Fibroblast of skin of back (primary cell): ENCODE results near the gene TROAP.
"Not testable (repeated sequence)": the region's sequence is repeated elsewhere in the genome, so short reads cannot be mapped to it uniquely, and the experiment has no call there.

ENCODE experiments used
- DNase-seq: peaks from one replicate; pipeline ENCODE4 v3.0.0-alpha.2; 2013

Gene TROAP

GRCh38 chr12:49294086-49294803 lies 28.8 kb upstream of the TROAP start:
- no peak for DNase-seq

DNA sequence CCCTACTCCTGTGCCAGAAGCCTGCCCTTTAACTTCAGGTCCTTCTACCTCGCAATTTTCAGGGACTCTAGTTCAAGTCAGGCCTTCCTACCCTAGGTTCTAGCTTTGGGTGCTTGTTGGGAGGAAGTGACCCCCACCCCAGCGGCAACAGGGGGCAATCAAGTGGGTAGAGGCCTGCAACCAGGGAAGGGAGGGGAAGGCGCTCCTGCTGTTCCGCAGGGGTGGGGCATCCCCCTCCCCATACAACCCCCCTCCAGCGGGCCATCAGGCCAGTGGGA lies 28.3 kb upstream of the TROAP start:
- DNase-seq: no peak

- DNase-seq: no peak
Observed at GRCh38 chr12:49295082-49295936, 27.7 kb upstream of the TROAP start, which contains the start of gene PRPH. Gene PRPH (plus strand): TSS chr12:49295147. CDS start chr12:49295201, 54 bp downstream.

- no peak for DNase-seq
Observed at GRCh38 chr12:49296034-49296835, 26.8 kb upstream of the TROAP start.

GRCh38 chr12:49296836-49297694 lies 26.0 kb upstream of the TROAP start:
- no peak for DNase-seq

DNA sequence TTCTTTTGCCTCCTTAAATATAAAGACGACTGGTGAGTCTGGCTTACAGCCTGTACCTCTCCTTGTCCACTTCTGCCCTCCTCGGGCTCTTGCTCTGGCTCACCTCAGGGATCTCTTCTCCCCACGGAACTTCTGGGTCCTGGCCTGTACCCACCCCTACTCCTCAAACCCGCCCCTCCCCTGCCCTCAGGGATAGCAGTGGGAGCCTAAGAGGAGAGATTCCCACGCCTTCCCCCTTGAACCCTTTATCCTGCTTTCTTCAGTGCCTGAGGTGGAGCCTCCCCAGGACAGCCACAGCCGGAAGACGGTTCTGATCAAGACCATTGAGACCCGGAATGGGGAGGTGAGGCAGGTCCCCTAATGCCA lies 25.4 kb upstream of the TROAP start:
- no peak for DNase-seq

- no peak for DNase-seq
Observed at GRCh38 chr12:49298160-49298559, 24.9 kb upstream of the TROAP start.

GRCh38 chr12:49301760-49302159 lies 21.3 kb upstream of the TROAP start:
- DNase-seq: no peak

DNA sequence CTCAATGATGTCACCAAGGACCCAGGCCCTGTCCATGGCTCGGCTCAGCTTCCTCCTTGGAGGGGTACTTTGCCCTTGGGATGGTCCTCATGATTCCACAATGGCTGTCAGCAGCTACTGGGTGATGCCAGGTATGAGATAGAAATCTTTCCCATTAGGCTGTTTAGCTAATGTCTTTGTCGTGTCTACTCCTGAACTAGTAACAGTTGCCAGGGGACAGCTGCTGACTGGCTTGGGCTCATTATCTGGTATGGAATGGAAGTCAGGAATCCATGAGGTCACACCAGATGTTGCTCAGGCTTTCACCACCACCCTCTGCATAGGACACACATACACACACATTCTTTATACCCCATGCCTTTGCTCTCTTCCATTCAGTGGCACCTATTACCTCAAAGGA lies 18.9 kb upstream of the TROAP start:
- peak; percentile 45 for DNase-seq

- DNase-seq: no peak
Observed at GRCh38 chr12:49305762-49306510, 17.1 kb upstream of the TROAP start.

DNA sequence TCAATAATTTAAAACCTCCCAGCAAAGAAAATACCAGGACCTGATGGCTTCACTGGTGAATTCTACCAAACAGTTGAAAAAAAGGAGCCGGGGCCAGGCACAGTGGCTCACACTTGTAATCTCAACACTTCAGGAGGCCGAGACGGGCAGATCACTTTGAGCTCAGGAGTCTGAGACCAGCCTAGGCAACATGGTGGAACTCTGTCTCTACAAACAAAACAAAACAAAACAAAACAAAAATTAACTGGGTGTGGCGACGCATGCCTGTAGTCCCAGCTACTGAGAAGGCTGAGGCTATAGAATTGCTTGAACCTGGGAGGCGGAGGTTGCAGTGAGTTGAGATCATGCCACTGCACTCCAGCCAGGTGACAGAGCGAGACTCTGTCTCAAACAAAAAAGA lies 13.7 kb upstream of the TROAP start:
- no peak for DNase-seq

DNA sequence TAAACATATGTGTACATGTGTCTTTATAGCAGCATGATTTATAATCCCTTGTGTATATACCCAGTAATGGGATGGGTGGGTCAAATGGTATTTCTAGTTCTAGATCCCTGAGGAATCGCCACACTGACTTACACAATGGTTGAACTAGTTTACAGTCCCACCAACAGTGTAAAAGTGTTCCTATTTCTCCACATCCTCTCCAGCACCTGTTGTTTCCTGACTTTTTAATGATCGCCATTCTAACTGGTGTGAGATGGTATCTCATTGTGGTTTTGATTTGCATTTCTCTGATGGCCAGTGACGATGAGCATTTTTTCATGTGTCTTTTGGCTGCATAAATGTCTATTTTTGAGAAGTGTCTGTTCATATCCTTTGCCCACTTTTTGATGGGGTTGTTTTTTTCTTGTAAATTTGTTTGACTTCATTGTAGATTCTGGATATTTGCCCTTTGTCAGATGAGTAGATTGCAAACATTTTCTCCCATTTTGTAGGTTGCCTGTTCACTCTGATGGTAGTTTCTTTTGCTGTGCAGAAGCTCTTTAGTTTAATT lies 12.5 kb upstream of the TROAP start:
- not testable (repeated sequence) for DNase-seq

DNA sequence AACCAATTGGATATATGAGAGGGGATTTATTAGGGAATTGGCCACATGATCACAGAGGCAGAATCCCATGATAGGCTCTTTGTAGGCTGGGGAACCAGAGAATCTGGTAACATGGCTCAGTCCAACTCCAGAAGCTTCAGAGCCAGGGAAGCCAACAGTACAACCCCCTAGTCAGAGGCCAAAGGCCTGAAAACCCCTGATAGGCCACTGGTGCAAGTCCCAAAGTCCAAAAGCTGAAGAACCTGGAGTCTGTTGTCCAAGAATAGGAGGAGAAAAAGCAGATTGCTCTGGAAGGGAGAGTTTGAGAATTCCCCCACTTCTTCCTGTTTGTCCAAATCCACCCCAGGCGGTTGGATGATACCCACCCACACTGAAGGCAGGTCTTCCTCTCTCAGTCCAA lies 8.2 kb upstream of the TROAP start:
- no peak for DNase-seq

DNA sequence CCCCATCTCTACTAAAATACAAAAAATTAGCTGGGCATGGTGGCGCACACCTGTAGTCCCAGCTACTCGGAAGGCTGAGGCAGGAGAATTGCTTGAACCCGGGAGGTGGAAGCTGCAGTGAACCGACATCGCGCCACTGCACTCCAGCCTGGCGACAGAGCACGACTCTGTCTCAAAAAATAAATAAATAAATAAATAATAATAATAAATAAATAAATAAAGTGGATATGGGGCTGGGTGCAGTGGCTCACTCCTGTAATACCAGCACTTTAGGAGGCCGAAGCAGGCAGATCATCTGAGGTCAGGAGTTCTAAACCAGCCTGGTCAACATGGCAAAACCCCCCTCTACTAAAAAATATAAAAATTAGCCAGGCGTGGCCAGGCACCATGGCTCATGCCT lies 5.9 kb upstream of the TROAP start:
- not testable (repeated sequence) for DNase-seq

DNA sequence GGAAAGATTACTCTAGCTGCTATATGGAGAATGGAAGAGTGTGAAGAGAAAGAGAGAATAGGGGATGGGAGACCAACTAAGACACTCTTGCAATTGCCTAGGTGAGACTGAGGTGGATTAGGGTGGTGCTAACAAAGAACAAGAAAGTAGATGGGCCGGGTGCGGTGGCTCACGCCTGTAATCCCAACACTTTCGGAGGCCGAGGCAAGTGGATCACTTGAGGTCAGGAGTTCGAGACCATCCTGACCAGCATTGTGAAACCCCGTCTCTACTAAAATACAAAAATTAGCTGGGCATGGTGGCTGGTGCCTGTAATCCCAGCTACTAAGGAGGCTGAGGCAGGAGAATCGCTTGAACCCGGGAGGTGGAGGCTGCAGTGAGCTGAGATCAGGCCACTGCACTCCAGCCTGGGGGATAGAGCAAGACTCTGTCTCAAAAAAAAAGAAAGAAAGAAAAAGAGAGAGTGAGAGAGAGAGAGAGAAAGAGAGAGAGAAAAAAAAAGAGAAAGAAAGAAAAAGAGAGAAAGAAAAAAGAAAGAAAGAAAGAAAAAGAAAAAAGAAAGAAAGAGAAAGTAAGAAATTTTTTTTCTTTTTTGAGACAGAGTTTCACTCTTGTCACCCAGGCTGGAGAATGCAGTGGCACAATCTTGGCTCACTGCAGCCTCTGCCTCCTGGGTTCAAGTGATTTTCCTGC lies 2.5 kb upstream of the TROAP start:
- DNase-seq: not testable (repeated sequence)

DNA sequence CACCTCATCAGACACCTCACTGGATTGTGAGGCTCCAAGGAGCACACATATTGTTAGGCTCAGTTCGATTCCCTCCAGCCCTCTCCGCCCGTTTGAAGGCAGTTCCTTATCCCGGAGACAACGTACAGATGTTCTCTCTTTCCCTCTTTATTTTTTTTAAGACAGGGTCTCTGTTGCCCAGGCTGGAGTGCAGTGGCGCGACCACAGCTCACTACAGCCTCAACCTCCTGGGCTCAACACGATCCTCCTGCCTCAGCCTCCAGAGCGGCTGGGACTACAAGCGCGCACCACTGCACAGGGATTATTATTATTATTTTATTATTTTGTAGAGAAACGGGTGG lies 718 bp upstream of the TROAP start:
- no peak for DNase-seq

GRCh38 chr12:49323524-49324097 lies 556 bp downstream of the TROAP start:
- DNase-seq: no peak

GRCh38 chr12:49325606-49326005 lies 2.6 kb downstream of the TROAP start:
- DNase-seq: no peak

- no peak for DNase-seq
Observed at GRCh38 chr12:49327368-49327767, 4.3 kb downstream of the TROAP start.

GRCh38 chr12:49327887-49328286 lies 4.8 kb downstream of the TROAP start:
- DNase-seq: no peak
